OCI-LY3 (cell line): ENCODE measurements around the gene PIK3AP1.

ENCODE experiments used
- H2AFZ ChIP-seq: fragments of 200-600, 300-600 bp; shearing (Covaris generic); 2 replicates; pipeline ENCODE4 v1.6.0; 2014; ENCODE audit warnings: antibody characterized with exemption, low read depth, low read length
- H3K27ac ChIP-seq: fragments of 200-600, 300-600 bp; sonication (generic); 2 replicates; pipeline ENCODE4 v1.5.1; 2014; ENCODE audit warnings: mild to moderate bottlenecking, low read length, moderate library complexity, mixed read lengths
- H3K27me3 ChIP-seq: fragments of 200-600, 300-600 bp; sonication (generic); 2 replicates; pipeline ENCODE4 v1.6.1; 2014; ENCODE audit warnings: low read depth, low read length, mixed read lengths
- H3K36me3 ChIP-seq: fragments of 200-600, 300-600 bp; sonication (generic); replicated peaks from 2 replicates; pipeline ENCODE3; 2014; ENCODE audit warnings: low read depth, low read length, mixed read lengths
- H3K4me1 ChIP-seq: fragments of 300-600, 200-600 bp; sonication (generic); 2 replicates; pipeline ENCODE4 v1.6.1; 2014; ENCODE audit warnings: low read length, mixed read lengths
- H3K4me2 ChIP-seq: fragments of 200-600, 300-600 bp; sonication (generic); 2 replicates; pipeline ENCODE4 v1.6.1; 2014; ENCODE audit warnings: low read length, mixed read lengths
- H3K4me3 ChIP-seq: fragments of 300-600, 200-600 bp; sonication (generic); 2 replicates; pipeline ENCODE4 v1.5.1; 2014; ENCODE audit warnings: antibody characterized with exemption, mild to moderate bottlenecking, low read length, moderate library complexity
- H3K79me2 ChIP-seq: fragments of 300-600, 200-600 bp; shearing (Covaris generic); 2 replicates; pipeline ENCODE4 v1.6.1; 2014; ENCODE audit warnings: mild to moderate bottlenecking, low read length, mixed read lengths
- H3K9ac ChIP-seq: fragments of 300-600, 200-600 bp; shearing (Covaris generic); 2 replicates; pipeline ENCODE4 v1.6.0; 2014; ENCODE audit warnings: mild to moderate bottlenecking, low read length, moderate library complexity
- H3K9me3 ChIP-seq: fragments of 200-600, 300-600 bp; shearing (Covaris generic); 2 replicates; pipeline ENCODE4 v1.6.1; 2014; ENCODE audit warnings: low read length, mixed read lengths; ENCODE audit not compliant: insufficient read depth
- H4K20me1 ChIP-seq: fragments of 200-600, 300-600 bp; sonication (generic); 2 replicates; pipeline ENCODE4 v1.6.1; 2016; ENCODE audit warnings: low read length, mixed read lengths; ENCODE audit not compliant: insufficient read depth
- CTCF ChIP-seq: fragments of 200-600, 300-600 bp; sonication (generic); IDR thresholded peaks from 2 replicates; pipeline ENCODE4 v1.5.1; 2014; ENCODE audit warnings: antibody characterized with exemption, low read length, low read depth
- EZH2phosphoT487 ChIP-seq: fragments of 200-600 bp; shearing (Covaris generic); IDR thresholded peaks from 2 replicates; pipeline ENCODE4 v1.6.1; 2018; ENCODE audit warnings: antibody characterized with exemption, mixed run types, low read depth

The PIK3AP1 gene

DNA sequence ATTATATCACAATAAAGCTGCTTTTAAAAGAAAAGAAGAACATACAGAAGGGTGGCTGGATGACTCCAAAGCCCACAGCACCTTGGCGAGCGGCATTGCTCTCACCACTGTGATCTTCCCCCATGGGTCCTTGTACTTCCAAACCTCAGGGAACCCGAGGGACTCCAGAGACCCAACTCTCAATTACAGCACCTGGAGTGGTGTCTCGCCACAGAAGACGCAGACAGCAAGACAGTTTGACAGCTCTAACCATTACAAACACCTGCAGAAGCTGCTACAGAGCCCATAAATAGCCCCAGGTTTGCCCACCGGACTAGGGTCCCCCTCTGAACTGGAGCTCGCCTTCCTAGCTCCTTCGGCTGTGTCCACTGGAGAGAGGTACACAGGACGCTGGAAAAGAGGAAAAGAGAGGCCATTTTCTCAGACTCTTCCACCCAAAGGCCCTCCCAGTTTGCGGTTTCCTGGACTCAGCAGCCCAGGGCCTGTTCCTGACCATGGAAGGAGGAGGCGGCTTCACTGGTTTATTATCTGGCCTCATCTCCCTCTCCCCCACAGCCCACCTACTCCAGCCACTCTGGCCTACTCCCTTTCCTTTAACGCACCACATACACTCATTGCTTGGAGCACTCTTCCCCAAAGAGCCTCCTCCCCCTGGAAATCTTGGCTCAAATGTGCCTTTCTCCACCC, 1.9 kb downstream of the PIK3AP1 start:
- no peak overlapping the region for H2AFZ ChIP-seq

GRCh38 chr10:96716390-96716789, 3.9 kb downstream of the PIK3AP1 start:
- H3K27ac ChIP-seq: no peak overlapping the region
- H3K9ac ChIP-seq: no peak overlapping the region
- H3K9me3 ChIP-seq: no peaks in the 10 kb centered on the region
- peaks cover under 1% of the 10 kb centered on the region for H4K20me1 ChIP-seq
- H3K4me1 ChIP-seq: peaks cover 25% of the 10 kb centered on the region
- no peak overlapping the region for H3K4me2 ChIP-seq
- no peak overlapping the region for H3K4me3 ChIP-seq
- H3K27me3 ChIP-seq: no peaks in the 10 kb centered on the region
- no peak overlapping the region for H2AFZ ChIP-seq
- TF ChIP-seq EZH2phosphoT487 (no peak), CTCF (no peak)
- peaks cover 22% of the 10 kb centered on the region for H3K36me3 ChIP-seq
- H3K79me2 ChIP-seq: peaks cover 33% of the 10 kb centered on the region

More for the DNA sequence above, 1.9 kb downstream of the PIK3AP1 start:
- Histone ChIP-seq H3K4me2 (peak overlapping the region; percentile 96), H3K36me3 (peaks cover 18% of the 10 kb centered on the region), H3K4me3 (peak overlapping the region; percentile 98), H3K4me1 (peaks cover 27% of the 10 kb centered on the region), H3K27ac (no peak overlapping the region), H4K20me1 (no peaks in the 10 kb centered on the region; the same call in 1 of the 2 replicates), H3K9me3 (no peaks in the 10 kb centered on the region), H3K9ac (peak overlapping the region; percentile 95), H3K79me2 (peaks cover 33% of the 10 kb centered on the region), H3K27me3 (no peaks in the 10 kb centered on the region)
- TF ChIP-seq EZH2phosphoT487: no peak
- TF ChIP-seq CTCF: no peak

DNA sequence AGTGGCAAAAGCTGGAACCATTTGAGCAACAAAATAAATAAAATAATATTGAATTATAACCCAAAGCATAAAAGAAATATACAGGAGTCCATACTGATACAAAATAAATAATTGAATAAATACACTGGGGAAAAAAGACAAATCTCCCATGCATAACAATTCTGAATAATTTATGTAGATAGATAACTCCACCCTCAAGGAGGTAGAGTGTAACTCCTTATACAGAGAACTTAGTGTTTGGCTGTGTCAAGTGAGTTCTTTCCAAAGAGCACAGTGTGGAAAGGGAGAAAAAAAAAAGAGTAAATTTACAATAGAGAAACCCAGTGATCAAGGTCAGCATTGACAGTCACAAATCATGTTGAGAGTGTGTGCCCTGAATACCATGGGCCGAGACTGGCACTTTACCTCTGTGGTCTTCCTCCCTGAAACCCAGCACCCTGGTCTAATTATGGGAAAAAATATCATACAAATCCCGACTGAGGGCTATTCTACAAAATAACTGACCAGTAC, 5.5 kb downstream of the PIK3AP1 start:
- peaks cover 36% of the 10 kb centered on the region for H3K79me2 ChIP-seq

More for the DNA sequence above, 5.5 kb downstream of the PIK3AP1 start:
- H4K20me1 ChIP-seq: peaks cover 6% of the 10 kb centered on the region
- no peak for TF ChIP-seq EZH2phosphoT487
- no peak for TF ChIP-seq CTCF
- H3K4me1 ChIP-seq: peaks cover 20% of the 10 kb centered on the region
- no peak overlapping the region for H3K4me3 ChIP-seq
- H3K9ac ChIP-seq: no peak overlapping the region
- no peaks in the 10 kb centered on the region for H3K9me3 ChIP-seq
- H2AFZ ChIP-seq: no peak overlapping the region
- H3K27me3 ChIP-seq: no peaks in the 10 kb centered on the region
- H3K27ac ChIP-seq: no peak overlapping the region
- H3K4me2 ChIP-seq: no peak overlapping the region
- H3K36me3 ChIP-seq: peaks cover 22% of the 10 kb centered on the region
